HG02763 (cell line): ENCODE results near the gene GFI1.
"Not testable (repeated sequence)": the region's sequence is repeated elsewhere in the genome, so short reads cannot be mapped to it uniquely, and the experiment has no call there.

Experiments
- ATAC-seq: cut with Tn5 transposase; IDR thresholded peaks from one replicate; pipeline ENCODE4 v1.9.1; 2021; ENCODE audit warnings: mild to moderate bottlenecking, moderate library complexity; ENCODE audit not compliant: unreplicated experiment

The GFI1 gene

DNA sequence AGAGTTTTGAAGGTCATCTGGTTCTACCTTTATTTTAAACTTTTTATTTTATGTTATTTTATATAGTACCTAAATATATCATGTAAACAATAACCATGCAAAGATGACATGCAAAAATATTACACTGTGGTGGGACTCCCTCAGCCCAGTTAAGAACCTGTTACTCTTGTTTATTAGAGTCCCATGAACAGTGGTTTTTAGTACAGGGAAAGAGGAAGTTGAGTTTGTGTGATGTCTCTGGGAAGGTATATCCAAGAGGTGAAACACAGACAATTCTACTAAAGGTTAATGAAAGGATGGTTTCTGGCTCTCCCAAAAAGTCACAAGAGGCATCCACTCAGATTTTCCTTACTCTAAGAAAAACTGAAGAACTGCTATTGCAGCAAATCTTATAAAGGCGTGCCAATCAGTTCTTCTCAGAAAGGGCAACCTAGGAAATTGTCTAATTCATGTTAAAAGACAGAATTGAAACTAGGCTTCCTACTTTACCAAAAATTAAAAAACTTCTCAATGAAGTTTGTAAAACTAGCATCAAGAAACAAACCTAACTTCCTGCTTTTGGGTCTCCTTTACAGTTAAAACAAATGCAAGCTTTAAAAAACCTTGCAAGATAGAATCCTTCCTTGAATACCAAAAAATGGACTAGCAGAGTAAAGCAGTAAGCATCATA is 19.9 kb downstream of the GFI1 start:
- no peak for ATAC-seq

DNA sequence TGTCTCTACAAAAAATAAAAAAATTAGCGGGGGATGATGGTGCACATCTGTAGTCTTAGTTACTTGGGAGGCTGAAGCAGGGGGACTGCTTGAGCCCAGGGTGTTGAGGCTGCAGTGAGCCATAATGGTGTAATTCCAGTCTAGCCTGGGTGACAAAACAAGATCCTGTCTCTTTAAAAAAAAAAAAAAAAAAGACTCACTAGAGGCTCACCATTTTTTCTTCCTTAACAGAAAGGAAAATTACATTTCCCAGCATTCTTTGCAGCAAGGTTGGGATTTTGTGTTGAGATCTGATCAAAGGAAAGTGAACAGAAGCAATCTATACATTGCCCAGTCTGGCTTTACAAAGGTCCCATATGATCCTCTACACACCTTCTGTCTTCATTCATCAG is 21.5 kb downstream of the GFI1 start:
- ATAC-seq, result no peak

DNA sequence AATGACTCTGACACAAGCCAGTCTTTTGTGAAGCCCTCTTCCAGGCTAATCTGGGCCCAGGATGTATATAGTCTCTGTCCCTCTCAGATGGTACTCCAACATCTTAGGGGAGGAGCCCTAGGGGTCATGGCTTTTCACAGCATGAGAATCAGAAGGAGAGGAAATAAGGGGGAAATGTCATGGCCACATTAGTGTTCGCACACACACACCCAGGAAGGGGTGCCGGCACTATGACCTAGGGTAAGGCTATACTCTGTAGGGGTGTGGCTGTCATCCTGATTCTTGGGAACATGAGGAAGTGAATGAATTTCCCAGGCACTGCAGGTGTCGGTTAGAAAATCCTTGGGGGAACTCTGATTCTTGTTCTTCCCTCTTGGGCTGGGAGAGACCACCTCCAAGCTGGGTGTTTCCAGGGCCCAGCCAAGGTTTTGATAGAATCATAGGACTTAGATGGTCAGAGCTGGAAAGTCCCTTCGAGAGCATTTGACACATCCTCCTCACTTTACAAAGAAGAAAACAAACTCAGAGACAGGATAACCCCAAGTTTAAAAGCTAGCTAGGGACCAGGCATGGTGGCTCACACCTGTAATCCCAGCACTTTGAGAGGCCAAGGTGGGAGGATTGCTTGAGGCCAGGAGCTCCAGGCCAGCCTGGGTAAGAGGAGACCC is 22.0 kb downstream of the GFI1 start:
- ATAC-seq, result no peak

DNA sequence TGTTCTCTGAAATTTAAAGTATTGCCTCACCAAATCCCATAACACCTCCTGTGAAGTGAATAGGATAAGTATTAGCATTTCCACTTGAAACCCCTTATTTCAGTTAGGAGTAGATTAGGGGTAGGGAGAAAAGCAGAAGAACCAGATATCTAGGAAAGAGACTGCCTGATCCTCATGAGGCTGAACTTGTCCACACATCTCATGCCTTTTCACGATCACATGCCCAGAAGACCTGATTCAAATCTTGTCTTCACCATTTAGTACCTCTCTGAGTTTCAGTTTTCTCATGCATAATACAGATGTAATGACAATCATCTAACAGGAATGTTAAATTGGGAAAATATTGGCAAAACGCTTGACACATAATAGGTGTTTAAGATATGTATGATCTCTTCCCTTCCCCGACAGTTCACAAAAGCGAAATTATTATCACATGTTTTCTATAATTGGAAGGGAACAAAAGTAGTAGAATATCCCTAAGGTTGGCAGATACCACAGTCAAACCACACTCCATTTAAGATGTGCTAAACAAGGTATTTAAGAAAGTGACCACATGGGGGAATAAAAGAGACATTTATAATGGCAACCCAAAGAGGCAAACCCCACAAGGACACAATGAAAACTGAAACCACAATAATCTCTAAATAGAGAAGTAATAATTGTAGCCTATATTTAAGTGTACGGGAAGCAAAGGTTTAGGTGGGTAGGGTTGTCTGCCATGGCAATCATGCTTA is 25.2 kb downstream of the GFI1 start:
- no peak for ATAC-seq

DNA sequence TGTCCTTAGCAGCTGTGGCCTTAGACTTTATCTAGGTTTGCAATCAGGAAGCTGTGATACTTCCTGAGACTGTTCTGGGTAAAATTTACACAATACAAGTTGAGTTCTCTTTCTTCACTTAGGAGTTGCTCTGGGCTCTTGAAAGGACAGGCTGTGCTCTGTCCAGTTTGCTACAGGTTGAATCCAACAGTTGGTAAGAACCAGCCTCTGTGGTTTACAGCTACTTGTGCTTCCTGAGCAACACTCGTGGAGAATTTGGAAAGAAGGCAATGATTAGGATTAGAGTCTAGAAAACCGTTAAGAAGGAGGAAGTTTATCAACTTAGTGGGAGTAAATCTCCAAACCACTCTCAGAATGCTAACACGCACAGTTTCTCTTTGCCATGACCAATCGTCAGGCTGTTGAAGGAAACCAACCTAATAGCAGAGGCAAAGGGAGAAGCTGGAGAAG is 26.8 kb downstream of the GFI1 start:
- ATAC-seq, result no peak

DNA sequence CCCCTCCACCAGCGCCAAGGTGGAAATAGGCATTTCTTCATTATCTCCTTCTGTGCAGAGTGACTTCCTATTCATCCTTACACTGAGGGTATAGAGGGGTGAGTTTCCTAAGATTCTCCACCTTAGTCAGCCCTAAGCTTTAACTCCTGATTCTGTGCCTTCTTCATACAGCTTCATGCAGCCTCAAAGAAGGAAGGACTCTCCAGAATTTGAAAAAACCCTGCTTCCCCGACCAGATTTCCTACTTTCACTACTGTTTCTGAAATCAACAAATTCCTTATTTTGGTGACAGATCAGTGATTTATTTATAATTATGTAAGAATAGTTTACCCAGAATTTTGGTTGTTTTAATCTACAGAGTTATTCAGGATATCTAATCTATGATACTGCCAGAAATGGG is 28.6 kb downstream of the GFI1 start:
- no peak for ATAC-seq

DNA sequence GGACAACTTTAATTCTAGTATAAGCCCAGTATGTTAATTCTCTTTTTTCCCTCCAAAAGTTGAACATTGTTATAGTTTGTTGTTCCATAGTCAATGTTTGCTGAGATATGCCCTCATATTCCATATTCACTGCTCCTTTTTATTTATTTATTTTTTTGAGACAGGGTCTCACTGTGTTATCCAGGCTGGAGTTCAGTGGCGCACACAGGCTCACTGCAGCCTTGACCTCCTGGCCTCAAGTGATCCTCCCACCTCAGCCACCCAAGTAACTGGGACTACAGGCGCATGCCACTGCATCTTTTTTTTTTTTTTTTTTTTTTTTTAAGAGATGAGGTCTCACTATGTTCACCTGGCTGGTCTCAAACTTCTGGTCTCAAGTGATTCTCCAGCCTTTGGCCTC is 38.7 kb downstream of the GFI1 start:
- no peak for ATAC-seq

DNA sequence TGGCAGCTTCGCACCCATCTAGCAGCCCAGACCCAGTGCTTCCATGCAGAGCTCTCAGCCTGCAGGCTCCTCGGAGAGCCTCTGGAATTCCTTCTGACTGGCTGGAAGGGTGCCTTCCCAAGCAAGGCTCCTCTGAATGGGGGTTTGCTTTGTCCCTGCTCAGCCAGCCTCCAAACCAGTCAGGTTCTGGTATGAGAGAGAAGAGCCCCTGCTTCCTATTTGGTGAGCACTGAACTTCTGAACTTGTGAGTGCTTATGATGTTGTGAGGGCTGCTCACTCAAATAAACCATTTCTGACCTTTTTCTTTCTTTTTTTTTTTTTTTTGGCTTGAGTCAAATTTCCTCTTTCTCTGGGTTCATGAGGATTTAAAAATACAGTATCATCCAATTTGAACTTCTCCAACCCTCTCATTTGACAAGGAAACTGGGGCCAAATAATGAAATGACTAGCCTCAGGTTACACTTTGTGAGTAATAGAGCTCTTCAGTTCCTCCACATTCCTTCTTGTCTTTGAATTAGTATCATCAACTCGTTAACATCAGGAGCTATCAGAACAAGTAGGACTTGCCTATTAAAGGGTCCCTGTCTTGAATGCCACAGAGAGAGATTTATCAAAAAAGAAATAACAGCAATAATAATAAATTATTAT is 39.6 kb downstream of the GFI1 start:
- ATAC-seq, result no peak

DNA sequence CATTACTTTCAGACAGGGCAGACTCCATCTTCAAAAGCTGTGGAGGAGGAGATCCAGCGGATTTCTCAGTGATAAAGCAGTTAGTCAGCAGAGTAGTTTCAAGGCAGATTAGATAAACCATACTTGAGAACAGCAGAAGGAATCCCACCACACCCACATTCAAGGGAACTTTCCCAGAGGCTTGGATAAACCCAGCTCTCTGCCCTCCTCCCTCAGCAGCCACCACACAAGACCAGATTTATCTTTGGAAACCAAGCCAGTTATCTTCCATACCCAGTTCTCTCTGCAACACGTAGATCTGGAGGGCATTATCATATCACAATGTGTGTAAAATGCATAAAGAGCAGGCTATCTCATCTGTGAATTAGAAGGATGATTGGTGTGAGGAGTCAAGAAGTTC is 40.2 kb downstream of the GFI1 start:
- no peak for ATAC-seq

DNA sequence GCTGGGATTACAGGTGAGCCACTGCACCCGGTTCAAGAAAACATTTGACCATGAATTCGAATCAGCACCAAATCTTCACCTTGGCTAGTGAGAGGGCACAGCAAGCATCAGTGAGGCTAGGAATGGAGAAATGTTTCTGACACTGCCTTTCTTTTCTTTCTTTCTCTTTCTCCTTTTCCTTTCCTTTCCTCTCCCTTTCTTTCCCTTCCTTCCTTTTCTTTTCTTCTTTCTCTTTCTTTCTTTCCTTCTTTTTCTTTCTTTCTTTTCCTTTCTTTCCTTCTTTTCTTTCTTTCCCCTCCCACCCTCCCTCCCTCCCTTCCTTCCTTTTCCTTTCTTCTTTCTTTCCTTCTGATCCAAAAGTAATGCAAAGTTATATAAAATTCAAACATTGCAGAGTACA is 40.9 kb downstream of the GFI1 start:
- ATAC-seq, result no peak

DNA sequence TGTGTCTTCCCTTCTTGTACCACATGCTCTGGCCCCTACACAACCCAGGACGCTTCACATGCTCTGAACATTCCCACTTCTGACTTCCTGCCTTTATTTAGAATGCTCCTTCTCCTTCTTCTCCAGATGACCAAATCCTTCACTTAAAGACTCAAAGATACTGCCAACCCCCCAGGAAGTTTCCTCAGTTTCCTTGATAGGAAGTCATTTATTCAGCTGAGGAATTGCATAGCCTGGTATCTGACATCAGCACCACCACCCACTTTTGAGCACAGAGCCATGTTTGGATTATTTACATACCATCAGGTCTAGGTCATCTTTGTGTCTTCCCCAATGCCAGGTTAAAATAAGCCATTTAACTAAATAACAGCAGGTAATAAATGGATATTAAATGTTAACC is 42.4 kb downstream of the GFI1 start:
- no peak for ATAC-seq

DNA sequence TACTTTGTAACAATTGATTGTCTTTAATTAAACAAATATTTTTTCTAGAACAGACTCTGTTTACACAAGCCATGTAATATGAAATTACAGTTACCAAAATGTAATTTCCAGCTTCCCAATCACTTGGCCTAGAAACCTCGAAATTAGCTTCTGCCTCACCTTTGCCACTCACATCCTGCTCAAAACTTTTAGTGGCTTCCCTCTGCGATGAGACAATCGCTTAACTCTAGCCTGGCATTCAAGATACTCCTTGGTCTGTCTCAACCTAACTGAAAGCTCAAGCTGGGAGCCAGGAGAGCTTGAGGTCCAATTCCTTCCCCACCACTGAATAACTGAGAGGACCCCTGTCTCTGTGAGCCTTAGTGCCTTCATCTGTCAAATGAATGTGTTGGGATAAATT is 42.8 kb downstream of the GFI1 start:
- ATAC-seq, result no peak

DNA sequence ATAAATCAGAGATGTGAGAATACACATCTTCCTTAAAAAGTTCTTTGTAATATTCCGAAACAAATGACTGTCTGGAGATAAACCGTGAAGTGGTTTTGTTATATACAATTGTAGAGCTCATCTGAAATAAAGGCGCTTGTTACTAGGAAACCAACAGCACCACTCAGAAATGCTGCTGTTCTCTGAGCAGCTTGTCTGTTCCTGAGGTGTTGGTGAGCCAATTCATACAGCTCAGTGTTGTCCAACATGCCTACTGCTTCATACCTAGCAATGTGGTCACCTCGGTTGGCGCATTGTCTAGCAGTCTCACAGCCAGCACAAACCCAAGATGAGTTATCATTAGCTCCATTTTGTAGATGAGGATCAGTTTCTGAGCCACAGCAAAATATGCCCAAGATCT is 44.4 kb downstream of the GFI1 start:
- no peak for ATAC-seq

DNA sequence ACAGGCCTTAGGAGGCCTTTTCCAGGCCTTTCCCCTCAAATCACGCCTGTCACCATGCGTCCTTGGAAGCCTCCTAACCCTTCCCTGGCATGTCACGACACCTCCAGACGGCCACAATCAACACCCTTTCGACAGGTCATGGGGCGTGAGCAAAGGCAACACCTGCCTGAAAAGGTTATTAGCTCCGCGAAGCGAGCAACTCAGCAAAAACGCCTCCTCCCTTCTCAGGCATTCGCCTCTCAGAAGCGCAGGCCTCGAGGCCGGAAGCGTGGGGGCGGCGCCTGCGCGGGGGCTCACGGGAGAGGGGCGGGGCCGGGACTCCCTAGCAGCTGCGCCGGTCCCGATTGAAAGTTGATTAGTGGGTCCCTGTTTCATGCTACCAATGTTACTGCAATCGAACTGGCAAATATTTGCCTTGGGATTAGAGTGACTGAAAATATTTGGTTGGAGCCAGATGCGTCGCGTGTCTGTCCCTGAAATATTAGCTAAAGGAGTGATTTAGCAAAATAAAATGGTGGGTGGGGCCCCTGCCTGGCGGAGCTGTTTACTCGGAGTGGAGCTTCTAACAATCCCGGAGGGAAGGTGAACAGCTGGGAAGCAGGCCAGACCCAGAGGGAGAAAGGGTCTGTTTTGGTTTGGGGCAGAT is 44.9 kb downstream of the GFI1 start:
- ATAC-seq, result no peak

DNA sequence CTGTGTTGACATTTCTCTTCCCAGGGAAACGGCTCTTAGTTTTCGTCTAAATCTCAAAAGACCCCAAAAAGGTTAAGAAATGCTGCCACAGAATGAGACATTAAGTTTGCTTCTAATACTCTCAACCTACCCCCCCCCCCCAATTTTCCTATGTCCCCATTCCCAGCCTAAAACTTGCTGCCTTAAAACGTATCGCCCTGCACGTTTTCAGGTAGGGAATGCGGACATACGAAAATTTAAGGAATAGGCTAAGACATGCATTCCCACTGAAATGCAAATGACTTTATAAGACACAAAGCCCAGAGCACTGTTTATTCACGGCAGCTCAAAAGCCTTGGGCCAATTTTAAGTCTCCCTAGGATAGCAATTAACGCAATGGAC is 45.4 kb downstream of the GFI1 start:
- ATAC-seq, result no peak

DNA sequence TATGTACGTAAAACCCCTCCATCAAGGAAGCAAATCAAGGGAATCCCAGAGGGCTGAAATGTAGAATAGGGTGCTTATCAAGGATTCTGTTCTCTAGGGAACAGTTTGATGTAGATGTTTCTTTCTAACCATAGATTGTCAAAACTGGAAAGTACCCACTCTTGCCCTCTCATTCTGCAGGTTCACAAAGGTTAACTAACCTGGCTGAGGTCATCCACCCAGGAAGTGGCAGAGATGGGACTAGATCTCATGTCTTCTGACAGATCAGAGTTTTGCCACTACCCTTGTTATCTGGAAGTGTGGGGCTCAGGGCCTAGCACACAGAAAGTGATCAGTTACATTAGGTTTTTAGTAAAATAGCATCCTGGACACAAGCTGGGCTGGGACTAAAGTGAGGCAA is 47.4 kb downstream of the GFI1 start:
- no peak for ATAC-seq

DNA sequence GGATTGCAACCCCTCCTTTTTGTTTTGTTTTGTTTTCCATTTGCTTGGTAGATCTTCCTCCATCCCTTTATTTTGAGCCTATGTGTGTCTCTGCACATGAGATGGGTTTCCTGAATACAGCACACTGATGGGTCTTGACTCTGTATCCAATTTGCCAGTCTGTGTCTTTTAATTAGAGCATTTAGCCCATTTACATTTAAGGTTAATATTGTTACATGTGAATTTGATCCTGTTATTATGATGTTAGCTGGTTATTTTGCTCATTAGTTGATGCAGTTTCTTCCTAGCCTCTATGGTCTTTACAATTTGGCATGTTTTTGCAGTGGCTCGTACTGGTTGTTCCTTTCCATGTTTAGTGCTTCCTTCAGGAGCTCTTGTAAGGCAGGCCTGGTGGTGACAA is 52.2 kb downstream of the GFI1 start:
- ATAC-seq, result not testable (repeated sequence)

DNA sequence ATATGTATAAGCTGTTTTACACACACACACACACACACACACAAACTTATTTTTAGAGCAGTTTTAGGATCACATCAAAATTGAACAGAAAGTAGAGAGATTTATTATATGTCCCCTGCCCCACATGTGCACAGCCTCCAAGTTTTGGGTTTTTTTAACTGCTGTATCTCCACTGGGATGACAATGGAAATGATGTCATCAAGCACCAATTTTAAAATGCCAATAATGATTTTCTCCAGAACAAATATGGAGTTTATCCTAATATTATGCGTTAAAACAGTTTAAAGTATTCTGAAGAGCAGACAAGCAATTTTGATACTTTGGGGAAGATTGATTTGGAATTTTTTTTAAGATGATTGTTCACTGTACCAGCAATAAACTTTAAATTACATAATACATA is 56.7 kb downstream of the GFI1 start:
- no peak for ATAC-seq

DNA sequence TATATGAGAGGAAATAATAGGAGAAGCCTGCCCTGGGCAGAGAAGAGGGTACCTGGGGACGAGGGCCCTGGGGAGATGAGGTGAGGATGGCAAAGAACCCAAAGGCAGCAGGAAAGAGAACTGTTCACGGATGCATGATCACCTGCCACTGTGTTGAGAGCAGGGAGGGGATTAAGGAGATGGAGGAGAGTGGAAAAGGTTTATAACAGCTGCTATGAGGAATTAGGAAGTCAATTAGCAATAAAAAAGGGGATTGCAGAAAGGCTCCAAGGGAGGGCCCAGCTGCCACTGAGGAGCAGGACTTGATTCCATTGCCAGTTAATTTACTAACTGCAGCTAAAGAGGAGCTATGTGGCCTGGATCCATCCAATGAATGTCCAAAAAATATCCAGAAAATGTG is 61.1 kb downstream of the GFI1 start:
- ATAC-seq, result no peak
